HG03280 (cell line): Measurements from ENCODE around the gene L3MBTL4.
"Not testable (repeated sequence)": the region's sequence is repeated elsewhere in the genome, so short reads cannot be mapped to it uniquely, and the experiment has no call there.

ENCODE experiments used
- ATAC-seq: cut with Tn5 transposase; IDR thresholded peaks from one replicate; pipeline ENCODE4 v1.9.1; 2021; ENCODE audit warnings: mild to moderate bottlenecking, moderate library complexity; ENCODE audit not compliant: unreplicated experiment

Gene L3MBTL4

DNA sequence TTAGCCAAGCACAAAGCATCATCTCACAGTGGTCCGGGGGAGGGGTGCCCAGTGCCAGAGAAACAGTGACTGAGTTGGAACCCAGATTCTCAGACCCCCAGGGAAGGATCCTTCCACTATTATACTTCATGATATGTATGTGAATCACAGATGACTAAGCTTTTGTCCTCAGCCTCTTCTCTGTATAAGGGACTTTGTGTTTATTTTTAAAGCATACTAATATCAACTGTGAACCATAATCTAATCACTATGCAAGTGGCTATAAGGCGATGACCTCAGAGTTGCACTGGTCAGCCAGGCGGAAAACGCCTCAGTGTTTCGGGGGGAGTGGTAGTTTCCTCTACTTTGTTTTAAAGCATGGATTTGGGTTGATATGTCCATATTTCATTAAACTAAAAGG lies 359.0 kb downstream of the L3MBTL4 start:
- no peak for ATAC-seq

DNA sequence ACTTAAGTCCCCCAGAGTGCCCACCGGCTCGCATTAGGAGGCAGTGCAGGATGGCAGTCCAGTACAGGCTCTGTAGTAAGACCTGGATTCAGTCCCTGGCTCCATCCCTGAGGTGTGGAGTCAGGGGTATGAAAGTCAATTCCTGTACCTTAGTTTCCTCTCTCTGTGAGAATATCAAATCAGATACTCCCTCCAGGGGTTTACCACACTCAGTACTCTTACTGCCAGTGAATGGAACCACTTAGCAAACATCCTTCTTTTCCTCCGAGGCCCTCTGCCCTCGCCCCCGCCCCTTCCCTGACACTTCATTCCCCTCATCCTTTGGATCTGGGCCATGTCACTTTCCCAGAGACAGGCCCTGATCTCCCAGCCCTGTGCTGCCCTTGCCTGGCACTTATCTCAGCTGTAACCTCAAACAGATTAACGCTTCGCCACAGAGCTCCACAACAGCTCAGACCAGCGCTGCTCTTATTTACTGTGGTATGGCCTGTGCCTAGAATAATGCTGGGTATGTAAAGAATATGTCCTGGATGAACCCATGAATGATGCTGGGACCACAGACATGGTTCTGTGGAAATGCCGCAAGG lies 360.4 kb downstream of the L3MBTL4 start:
- ATAC-seq = no peak

DNA sequence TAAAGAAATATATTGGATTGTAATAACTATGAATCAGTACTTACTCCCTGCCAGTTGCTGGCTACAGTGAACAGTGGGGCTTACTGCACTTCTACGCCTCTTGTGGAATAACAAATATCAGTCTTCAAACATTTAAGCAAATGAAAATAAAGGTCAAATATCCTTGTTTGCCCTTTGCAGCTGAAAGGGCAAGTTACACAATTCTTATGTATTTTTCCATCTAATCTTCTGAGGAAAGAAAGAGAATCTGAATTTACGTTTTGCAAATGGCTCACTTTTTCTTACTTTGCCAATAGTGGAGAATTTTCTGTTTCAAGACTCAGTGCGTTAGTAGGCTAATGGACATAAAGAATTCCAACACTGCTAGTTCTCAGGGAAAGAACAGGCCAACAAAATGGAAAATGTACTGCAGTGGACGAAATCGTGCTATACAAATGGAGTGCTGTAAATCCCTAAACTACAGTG lies 362.2 kb downstream of the L3MBTL4 start:
- ATAC-seq = no peak

DNA sequence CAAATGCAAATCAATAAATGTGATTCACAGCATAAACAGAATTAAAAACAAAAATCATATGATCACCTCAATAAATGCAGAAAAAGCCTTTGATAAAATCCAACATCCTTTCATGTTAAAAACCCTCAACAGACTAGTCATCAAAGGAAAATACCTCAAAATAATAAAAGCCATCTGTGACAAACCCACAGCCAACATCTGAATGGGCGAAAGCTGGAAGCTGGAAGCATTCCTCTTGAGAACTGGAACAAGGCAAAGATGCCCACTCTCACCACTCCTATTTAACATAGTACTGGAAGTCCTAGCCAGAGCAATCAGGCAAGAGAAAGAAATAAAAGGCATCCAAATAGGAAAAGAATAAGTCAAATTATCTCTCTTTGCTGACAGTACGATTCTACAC lies 367.1 kb downstream of the L3MBTL4 start:
- ATAC-seq = not testable (repeated sequence)

DNA sequence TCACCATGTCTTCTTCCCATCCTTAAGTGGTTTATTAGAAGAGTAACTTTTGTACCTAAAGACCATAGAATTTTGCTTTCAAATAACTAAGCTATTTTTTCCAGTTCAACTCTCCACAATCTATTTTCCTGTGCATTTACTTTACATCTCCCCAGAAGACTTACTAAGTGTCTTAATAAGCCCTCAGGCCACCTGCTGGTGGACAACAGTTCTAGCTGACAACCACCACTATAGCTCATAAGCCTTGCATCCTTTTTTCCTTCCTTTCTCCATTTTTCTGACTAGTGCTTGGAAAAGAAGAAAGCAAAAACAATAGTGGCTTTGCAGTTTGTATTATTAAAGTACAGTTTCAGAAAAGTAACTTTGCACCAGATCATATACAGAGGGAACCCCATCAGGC lies 369.9 kb downstream of the L3MBTL4 start:
- no peak for ATAC-seq

DNA sequence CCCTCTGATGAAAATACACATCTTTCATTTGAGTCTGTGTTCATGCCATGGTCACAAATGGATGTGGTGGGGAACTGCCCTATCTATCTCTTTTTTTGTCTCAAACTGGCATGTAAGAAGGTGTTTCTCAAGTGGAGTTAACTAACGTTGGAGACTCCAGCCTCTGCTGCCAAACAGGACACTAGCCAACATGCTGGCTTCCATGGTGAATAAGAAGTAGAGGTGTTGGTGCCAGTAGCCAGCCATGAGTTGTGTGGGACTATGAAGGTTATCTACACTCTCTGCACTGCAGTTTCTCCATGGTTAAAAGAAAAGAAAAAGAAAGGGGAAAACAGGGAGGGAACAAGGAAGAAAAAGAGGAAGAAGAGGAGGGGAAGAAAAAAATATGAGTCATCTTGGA lies 370.4 kb downstream of the L3MBTL4 start:
- no peak for ATAC-seq

DNA sequence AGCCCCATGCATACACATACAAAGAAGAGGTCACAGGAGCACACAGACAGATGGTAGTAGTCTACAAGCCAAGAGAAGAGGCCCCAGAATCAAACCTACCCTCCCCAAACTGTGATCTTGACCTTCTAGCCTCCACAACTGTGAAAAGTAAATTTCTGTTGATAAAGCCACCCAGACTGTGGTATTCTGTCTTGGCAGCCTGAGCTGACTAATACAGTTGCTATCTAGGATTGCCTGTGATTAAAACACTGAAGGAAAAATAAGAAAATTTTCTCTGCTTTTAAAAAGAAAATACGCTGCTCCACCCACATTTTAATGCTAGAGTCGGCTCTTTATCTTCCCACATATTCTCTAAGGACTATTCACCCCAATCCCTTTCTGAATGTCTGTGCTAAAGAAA lies 375.7 kb downstream of the L3MBTL4 start:
- ATAC-seq = no peak

DNA sequence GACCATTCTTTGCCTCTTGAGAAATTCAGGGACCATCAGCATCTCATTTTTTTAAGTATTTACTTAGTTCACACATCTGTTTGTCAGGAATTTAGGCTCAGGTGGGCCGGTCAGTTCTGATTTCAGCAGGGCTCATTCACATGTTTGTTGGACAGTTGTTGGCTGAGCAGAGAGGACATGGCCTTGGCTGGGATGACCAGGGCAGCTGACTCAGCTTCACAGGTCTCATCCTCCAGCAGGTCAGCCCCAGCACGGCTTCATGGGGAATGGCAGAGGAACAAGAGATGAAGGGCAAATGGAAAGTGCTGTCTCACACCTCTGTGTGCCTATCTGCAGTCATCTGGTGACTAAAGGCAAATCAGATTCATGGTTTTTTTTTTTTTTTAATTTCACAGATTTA lies 383.3 kb downstream of the L3MBTL4 start:
- ATAC-seq = no peak

DNA sequence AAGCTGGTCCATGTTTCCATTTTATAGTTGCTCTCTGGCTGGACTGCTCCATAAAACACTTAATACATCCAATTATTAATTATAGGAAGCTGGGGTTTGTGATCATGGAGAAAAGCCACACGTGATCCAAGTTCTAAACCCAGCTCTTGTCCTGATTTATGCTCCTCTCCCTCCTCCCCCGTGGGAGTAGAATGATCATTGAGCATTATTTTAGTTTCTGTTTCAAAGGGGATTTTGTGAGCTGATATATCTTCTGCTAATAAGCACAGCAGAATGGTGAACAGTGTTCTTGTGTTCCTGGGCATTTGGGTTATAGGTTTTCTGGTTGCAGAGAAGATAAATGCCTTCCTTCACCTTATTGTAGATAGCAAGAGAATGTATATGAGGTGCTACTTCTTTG lies 383.7 kb downstream of the L3MBTL4 start:
- ATAC-seq = no peak

DNA sequence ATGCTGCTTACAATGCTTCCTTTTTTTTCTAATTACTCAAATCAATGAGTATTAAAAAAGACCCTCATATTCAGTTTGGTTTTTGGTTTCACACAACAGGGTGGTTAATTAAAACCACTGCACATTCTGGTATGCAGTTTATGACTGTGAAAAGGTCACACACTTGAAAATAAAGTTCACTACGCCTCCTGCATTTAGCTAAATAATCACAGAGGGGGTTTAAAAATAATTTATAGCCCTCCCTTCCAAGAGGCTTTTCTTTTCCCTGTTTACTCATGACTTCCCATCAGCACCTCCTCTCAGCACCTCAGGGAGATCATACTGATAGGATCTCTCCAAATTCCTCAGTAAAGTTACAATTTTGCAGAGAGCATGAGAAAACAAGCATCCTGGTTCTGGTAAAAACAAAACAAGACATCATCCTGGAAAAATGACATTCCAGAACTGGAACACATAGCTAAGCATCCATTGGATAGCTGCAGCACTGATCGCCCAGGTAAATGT lies 389.9 kb downstream of the L3MBTL4 start:
- ATAC-seq = no peak

DNA sequence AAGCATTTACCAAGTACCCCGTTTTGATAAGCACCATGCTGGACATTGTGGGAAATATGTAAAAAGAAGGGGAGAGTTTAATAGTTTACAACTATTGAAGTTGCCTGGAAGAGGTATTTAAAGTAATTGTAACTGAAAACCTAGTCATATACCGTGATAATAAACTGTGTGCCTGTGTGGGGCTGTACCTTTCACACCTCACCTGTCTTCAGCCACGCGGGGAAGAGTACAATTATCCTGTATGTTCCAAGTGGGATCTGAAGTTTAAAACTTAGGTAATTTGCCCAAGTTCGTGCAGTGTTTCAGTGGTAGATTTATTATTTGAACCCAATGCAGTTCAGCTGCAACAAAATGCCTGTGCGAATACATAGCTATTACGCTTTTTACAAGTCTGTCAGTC lies 391.2 kb downstream of the L3MBTL4 start:
- no peak for ATAC-seq

DNA sequence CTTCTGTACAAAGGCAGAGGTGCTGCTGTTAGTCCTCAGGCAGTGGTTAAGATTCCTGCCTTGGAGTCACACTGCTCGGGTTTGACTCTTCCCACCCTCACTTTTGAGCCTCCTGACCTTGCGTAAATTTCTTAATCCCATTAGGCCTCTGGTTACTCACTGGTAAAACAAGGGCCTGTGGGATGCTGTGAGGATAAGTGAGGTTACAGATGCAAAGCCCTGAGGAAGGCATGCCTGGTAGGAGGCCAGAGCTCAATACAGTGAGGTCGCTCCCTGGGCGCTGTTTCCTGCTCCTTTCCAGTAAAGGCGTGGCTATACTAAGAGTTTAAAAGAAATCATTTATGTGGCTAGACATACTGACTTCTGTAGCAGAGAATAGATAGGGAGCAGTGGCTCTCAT lies 391.9 kb downstream of the L3MBTL4 start:
- ATAC-seq = no peak

DNA sequence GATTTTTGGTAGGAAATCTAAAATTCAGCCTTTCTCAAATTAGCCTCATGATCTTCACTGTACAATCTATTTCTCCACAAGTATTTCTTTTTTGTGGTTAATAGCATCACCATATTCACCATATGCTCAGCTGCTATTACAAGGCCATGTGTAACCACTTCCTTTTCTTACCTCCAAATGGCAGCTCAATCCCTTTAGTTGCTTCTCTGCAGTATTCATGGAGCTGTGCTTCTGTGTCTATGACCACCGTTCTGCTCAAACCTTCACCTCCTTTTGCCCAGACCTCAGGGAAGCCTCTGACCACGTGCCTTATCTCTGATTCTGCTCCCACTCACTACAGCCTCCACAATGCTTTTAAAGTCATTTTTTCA lies 392.7 kb downstream of the L3MBTL4 start:
- ATAC-seq = no peak

DNA sequence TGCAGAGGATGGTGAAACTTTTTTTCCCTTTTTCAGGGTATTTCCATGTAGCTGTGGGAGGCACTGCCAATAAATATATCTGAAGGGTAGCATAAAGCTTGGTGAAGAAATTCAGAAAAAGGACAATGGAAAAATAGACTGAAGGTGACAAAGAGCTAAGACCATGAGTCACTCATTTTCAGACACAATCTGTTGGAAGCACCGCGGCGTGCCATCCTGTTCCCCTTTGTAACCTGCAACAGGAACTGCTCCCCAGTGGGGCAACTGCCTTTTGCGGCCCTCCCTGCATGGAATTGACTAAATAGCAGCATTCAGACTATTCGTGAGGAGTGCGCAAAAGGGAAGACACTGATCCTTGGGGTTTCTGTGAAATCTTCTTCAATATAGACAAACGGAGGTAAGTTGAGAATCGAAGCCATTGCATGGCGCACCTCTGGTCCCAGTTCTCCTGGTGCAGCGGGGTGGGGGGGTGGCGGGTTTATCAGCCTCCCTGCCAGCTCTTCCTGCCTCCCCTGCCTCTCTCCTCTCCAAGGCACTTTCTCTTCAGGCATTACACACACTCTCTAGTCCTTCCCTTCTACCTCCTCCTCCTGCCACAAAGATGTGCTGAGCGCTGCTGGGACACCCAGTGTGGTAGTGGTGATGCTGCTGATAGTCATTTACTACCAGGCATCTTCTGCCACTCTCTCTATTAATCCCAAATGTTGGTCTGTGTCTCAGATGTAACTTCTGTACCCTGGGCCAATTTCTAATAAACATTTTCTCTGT lies 393.2 kb downstream of the L3MBTL4 start:
- ATAC-seq = no peak

DNA sequence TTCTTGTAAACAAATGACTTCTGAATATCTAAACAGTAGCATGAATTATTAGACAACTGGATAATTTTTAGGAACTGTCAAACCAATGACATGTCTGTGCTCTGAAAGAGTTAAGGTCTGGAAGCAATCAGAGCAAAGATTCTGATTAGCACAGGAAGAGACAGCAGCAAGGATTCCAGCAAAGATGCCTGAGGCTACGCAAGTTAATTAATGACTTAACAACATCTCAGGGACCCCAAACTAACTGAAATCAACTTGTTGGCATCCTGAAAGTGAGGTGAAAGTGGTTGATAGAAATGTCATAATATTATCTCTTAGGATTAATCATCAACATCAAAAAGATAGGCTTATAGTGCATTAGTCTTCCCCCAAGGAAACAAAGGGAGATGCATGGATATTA lies 396.0 kb downstream of the L3MBTL4 start:
- ATAC-seq = no peak

DNA sequence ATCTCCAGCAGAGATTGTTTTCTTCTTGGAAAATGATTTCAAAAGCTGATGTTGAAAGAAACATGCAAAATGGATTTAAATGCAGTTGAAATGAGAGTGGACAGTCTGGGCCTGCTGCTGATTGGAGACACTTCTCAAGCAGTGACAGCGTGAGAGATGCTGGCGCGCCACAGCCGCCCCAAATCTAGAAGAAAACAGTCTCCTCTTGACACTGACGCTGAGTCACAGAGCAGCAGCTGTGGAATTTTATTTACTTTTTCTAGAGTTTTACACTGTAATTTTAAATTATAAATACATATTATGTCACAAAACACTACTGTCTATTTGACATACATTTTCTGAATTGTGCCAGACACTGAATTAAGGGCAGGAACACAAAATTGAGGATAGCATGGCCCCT lies 397.5 kb downstream of the L3MBTL4 start:
- ATAC-seq = no peak

DNA sequence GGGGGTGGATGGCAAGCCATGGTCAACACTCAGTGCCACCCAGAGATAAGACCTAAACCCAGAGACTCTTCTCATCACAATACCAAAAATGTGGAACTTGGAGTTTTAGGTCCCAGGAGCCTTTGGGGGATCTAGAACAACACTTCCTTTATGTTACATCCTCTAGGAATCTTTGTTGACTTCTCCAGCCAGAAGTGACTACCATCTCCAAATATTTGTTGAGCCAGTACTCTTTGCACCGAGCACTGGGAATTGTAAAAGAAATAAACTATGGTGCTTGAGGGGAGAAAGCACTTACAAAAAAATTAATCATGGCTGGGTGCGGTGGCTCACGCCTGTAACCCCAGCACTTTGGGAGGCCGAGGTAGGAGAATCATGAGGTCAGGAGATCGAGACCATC lies 399.3 kb downstream of the L3MBTL4 start:
- ATAC-seq = no peak

DNA sequence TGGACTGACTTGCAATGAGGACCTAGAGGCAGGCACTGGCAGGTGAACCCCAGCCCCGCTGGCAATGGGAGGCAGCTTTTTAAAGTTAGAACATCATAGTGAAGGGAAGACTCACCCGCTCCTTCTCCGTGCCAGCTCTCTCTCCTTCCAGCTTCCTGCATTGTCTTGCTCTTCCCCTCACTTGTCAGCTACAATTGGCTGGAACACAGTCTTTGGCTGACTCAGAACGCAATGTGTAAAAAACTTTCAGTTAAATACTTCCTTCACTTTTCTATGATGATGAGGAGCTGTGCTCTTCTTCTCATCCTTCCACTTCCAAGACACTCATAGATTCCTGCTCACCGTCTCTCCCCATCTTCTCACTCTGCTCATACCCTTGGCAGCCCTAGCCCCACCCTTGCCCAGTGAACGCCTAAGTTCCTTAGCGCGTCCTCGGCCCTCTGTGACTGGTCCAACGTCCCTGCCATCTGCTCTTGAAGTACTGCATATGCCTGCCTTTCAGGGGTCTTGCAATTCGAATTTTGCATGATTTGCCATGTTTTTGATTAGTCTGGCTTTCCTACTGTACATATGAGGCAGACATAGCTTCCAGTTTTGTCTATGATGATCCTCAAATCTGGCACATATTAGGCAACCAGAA lies 401.4 kb downstream of the L3MBTL4 start:
- no peak for ATAC-seq

DNA sequence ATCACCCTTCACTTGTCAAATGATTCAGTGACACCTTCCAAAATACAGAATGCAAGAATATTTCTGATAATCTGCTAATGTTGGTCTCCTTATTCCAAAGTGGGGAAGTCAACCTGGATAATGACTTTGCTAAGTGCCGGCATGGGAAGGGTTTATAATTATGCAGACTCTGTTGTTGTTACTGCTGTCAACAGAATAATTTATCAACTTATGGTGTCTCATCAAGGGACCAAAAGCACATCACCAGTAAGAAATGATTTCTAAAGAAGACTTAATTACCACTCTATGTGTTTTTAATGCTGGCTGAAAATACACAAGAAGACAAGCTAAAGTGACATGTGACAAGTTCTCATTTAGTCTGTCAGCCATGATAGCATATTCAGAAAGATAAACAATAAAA lies 403.8 kb downstream of the L3MBTL4 start:
- no peak for ATAC-seq

DNA sequence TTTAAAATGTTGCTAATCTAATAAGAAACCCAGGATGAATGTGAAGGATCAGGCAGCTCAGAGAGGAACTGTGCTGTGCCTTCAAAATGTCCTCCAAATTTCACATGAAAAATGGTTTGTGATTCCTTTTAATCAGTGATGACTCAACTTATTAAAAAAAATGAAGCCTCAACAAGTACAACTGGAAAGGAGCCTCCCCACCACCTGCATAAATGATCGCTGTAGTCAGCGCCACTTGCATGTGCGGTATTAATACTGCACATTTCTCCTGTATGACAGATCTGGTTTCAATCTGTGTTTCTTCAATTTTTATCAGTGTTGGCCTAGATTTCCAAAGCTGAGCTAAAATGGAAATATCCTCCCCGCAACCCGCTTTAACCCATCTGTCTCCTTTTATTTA lies 404.4 kb downstream of the L3MBTL4 start:
- ATAC-seq = no peak

DNA sequence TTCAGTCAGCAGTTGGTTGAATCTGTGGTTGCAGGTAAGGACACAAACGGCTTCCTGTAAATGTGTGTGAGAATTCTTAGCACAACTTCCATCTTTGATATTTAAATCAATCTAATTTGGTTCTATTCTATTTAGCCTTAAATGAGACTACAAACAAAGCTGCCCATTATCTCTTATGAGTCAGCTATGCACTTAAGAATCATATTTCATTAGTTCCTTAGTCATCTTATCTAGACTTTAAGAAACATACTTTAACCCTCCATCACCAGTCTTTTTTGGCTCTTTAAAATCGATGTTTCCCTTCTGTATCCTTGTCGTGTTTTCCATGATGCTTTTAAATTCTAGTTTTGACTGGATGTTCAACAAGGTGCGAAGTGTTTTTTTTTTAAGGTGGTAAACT lies 405.0 kb downstream of the L3MBTL4 start:
- no peak for ATAC-seq

DNA sequence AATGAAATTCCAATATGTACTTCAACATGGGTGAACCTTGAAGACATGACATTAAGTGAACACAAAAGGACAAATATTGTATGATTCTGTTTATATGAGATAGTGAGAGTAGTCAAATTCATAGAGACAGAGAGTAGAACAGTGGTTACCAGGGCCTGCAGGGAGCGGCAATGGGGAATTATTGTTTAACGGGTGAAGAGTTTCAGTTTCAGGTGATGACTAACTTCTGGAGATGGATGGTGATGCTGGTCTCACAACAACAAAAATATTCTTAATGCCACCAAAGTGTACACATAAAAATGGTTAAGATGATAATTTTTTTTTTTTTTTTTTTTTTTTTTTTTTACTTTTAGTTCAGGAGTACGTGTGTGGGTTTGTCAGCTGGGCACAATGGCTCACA lies 410.0 kb downstream of the L3MBTL4 start:
- ATAC-seq = peak; percentile 97
